ENCODE data around the gene ACO2. TPM values are rescaled to one million over a fixed set of nuclear protein-coding genes. Genes with fewer than 3 reads are reported as not detected.

The ACO2 gene
- total RNA-seq, 1 experiment from 2014 or later, result 71.5 TPM

GRCh38 chr22:41540365-41540764 lies 71.4 kb downstream of the ACO2 start:
- CTCF ChIA-PET, result no interaction called here
- no peak for TF ChIP-seq SIN3A (IDR thresholded peaks at IDR 0.05; ENCODE audit: borderline replicate concordance, insufficient read depth, low read depth, low read length)
- TF ChIP-seq REST (IDR thresholded peaks at IDR 0.05; ENCODE audit: insufficient read depth in 1 of 2, low read depth in 2 of 2, low read length in 1 of 2), result no peak
- no peak for TF ChIP-seq TCF7L2 (IDR thresholded peaks at IDR 0.05; ENCODE audit: low read depth, low read length)
- no peak for TF ChIP-seq CTCF (IDR thresholded peaks at IDR 0.05)
- TF ChIP-seq POLR2AphosphoS5 (IDR thresholded peaks at IDR 0.05; ENCODE audit: low read depth, low read length), result no peak
- POLR2A ChIA-PET, result no interaction called here

GRCh38 chr22:41541484-41541883 lies 72.6 kb downstream of the ACO2 start:
- no peak for ATAC-seq
- H3K4me1 ChIP-seq (ENCODE audit: control insufficient read depth, insufficient read depth, low read length), result peaks cover 10% of the 10 kb centered on the region
- no peak for TF ChIP-seq SIN3A (IDR thresholded peaks at IDR 0.05; ENCODE audit: borderline replicate concordance, insufficient read depth, low read depth, low read length)
- TF ChIP-seq CTCF (IDR thresholded peaks at IDR 0.05), result no peak
- no peak for TF ChIP-seq REST (IDR thresholded peaks at IDR 0.05; ENCODE audit: insufficient read depth in 1 of 2, low read depth in 2 of 2, low read length in 1 of 2)
- TF ChIP-seq POLR2AphosphoS5 (IDR thresholded peaks at IDR 0.05; ENCODE audit: low read depth, low read length), result no peak
- no peak for TF ChIP-seq TCF7L2 (IDR thresholded peaks at IDR 0.05; ENCODE audit: low read depth, low read length)
- no peaks in the 10 kb centered on the region for H3K9me3 ChIP-seq (ENCODE audit: control insufficient read depth, insufficient read depth, low read depth, low read length)
- no peak overlapping the region for H3K4me3 ChIP-seq (ENCODE audit: low read depth in 2 of 2, low read length in 2 of 2)
- POLR2A ChIA-PET, result no interaction called here
- H3K27ac ChIP-seq (ENCODE audit: low read length), result no peak overlapping the region
- CTCF ChIA-PET, result no interaction called here
- no peaks in the 10 kb centered on the region for H3K27me3 ChIP-seq (ENCODE audit: control insufficient read depth, insufficient read depth, low read length)
- DNase-seq (ENCODE audit: low read depth, low spot score), result no peak
- intact Hi-C loops (cut with micrococcal nuclease; ENCODE audit: unreplicated experiment) (no loop called here), in situ Hi-C loops (cut with HindIII; ENCODE audit: low pct_unique_long_range_greater_than_20kb, low sequenced_read_pairs) (no loop called here)
- TSS peak; percentile 65 for BruUV-seq (replicated peaks)
- peaks cover 2% of the 10 kb centered on the region; the same call in 1 of the 2 replicates for H3K36me3 ChIP-seq (ENCODE audit: control insufficient read depth, insufficient read depth, low read length)

More at GRCh38 chr22:41540365-41540764, 71.4 kb downstream of the ACO2 start:
- intact Hi-C loops (cut with micrococcal nuclease; ENCODE audit: unreplicated experiment), result no loop called here
- H3K36me3 ChIP-seq (ENCODE audit: control insufficient read depth, insufficient read depth, low read length), result peaks cover 2% of the 10 kb centered on the region; the same call in 1 of the 2 replicates
- DNase-seq (ENCODE audit: low read depth, low spot score), result no peak
- no TSS peak for BruUV-seq (replicated peaks)
- H3K27me3 ChIP-seq (ENCODE audit: control insufficient read depth, insufficient read depth, low read length), result no peaks in the 10 kb centered on the region
- in situ Hi-C loops (cut with HindIII; ENCODE audit: low pct_unique_long_range_greater_than_20kb, low sequenced_read_pairs), result no loop called here
- H3K9me3 ChIP-seq (ENCODE audit: control insufficient read depth, insufficient read depth, low read depth, low read length), result no peaks in the 10 kb centered on the region
- H3K27ac ChIP-seq (ENCODE audit: low read length), result no peak overlapping the region
- no peak for ATAC-seq
- no peak overlapping the region for H3K4me3 ChIP-seq (ENCODE audit: low read depth in 2 of 2, low read length in 2 of 2)
- H3K4me1 ChIP-seq (ENCODE audit: control insufficient read depth, insufficient read depth, low read length), result peaks cover 10% of the 10 kb centered on the region
